GM21360 (cell line): ENCODE measurements around the gene VWA3B.

Experiments
- ATAC-seq: cut with Tn5 transposase; IDR thresholded peaks from one replicate; pipeline ENCODE4 v1.9.1; 2021; ENCODE audit warnings: mild to moderate bottlenecking, moderate library complexity; ENCODE audit not compliant: unreplicated experiment

Gene VWA3B

DNA sequence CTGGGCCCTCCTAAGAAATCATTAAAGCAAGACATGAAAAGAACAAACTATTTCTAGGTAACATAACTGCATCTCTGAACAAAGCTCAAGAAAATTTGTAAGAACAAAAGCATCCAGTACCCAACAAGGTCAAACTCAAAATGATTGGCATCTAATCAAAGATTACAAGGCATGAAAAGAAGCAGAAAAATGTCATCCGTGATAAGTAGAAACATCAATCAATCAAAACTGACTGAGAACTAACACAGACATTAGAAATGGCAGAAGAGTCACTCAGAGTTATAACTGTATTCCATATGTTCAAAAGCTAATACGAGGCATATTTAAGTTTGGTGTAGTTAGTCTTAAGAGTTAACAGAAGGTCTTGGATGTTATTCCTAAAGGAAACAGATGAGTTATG lies 80.9 kb downstream of the VWA3B start:
- no peak for ATAC-seq

DNA sequence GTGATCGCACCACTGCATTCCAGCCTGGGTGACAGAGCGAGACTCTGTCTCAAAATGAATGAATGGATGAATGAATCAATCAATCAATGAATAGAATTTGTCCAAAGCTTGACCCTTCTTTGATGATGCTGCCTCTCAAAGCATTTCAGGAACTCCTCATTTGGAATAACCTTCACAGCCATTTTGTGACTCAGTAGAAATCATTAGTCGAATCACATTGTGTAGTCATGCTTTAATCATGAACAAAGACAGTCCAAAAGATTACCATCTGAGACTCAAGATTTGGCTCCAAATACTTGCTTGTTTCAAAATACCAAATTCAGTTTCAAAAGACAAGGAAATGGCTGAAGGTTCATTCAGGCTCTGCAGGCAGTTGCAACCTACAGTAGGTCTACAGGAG lies 83.1 kb downstream of the VWA3B start:
- no peak for ATAC-seq

DNA sequence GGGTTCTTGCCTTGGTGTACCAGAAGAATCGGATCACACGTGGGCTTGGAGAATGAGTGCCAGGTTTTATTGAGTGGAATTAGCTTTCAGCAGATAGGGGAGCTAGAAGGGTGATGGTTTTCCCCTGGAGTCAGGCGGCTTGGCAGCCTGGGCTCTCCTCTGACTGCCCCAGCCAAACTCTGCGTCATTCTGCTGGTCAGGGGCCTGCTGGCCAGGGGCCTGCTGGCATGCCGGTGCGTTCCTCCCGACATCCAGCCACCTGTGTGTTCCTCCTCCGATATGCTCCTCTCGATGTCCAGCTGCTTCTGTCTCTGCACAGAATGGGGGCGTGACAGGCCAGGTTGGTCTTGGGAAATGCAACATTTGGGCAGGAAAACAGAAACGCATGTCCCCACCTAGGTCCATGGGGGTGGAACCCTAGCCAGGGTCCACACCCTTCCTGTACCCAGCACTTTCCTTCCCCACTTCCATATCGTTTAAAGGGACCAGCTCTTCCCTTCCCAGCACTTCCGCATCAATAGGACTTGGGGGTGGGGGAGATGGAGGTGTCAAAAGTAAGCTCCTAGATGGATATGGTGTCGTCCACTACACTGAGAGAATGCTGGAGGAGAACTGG lies 85.3 kb downstream of the VWA3B start:
- no peak for ATAC-seq

DNA sequence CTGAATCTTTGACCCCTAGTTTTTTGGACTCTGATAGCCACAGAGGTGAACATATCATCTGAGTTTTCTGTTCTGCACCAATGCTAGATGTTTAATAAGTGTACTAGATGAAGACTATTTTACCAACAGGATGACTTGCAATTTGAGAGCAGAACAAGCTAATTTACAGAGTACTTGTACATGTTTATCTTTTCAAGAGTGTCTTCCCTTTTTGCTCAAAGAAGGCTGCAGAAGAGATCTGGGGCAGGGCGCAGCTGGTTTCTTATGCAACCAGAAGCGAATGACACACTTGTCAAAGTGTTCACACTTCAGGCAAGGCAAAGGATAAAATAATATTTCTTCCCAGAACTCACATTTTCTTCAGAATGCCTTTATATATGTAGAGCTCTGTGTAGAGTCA lies 86.0 kb downstream of the VWA3B start:
- ATAC-seq = no peak

DNA sequence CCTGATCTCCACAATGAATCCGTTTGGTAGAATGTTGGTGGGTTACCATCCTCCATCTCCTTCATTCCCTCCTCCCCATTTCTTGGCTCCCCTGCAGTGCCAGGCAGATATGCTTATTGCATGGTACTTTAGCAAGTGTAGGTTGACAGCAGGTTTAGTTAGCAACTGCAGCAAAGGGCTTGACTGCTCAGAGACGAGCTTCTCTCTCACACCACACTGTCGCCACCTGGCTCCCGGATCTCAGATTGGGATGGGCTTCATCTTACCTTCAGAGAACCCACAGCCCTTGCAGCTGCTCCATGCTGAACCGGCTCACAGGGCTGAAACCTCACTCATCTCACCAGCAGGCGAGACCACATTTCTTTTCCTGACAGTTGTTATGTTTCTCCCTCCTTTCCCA lies 88.8 kb downstream of the VWA3B start:
- ATAC-seq = no peak

DNA sequence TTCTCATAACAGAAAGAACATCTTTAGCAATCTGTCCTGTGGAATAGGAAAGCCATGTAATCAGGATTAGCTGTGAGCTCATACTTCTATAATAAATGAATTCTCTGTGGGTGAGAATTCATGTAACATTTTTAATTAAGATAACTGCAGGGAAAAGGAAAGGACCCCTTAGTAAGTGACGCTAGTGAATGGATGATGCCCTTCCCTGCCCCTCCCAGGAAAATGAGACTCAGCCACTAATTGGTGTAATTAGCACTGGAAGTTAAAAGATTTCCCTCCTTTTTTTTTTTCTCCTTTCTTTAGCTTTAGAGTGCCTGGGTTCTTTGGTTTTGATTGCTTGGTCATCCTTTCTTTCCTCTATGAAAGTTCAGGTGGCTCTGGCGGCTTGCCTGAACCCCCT lies 90.3 kb downstream of the VWA3B start:
- ATAC-seq = no peak

DNA sequence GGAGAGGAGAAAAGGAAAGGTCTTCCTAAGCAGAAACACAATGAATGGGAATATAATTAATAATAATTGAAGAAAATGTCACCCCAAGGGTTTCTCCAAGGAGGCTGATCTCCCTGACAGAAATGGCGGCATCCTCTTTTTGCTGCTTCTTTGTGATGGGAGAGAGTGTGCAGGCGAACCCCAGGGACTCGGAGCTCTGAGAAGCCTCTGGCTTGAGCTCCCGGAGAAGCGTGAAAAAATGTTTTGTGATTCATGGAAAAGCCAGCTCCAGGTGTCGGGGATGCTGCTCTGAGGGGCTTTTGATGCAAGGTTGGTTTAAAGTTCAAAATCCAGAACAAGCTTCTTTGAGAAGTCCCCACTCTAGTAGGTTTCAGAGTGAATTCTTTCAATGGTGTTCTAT lies 91.0 kb downstream of the VWA3B start:
- no peak for ATAC-seq

DNA sequence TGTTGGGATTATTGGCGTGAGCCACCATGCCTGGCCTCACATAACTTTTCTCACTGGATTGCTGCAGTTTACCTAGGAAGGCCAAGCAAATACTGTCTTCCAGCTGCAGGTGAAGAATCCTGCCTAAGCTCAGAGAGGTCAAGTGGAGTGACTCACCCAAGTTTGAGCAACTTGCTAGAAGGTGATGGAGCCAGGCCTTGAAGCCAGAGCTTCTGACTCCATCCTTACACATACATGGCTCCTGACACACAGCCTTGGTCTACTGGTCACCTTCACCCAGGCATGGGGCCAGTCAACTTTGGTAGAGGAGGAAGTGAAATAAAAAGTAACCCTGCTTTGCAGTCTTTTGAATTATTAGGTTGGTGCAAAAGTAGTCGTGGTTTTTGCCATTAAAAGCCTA lies 93.5 kb downstream of the VWA3B start:
- no peak for ATAC-seq

DNA sequence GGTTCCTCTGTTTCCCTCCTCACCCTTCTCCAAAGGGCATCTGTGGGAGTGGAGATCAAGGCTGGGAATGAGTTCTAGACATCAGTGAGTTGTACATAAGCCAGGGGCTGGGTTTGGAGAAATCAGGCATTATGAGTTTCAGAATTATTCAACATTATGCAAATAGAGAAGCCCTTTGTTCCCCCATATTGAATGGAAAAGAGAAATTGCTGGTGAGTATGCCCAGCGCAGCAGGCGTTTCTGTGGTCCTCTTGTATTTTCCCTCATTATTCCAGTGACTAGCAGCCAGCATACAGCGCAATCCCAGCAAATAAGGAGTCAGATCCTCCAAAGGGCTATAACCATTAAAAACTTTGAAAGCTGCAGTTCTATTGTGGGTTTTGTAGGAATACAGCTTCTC lies 94.4 kb downstream of the VWA3B start:
- no peak for ATAC-seq

DNA sequence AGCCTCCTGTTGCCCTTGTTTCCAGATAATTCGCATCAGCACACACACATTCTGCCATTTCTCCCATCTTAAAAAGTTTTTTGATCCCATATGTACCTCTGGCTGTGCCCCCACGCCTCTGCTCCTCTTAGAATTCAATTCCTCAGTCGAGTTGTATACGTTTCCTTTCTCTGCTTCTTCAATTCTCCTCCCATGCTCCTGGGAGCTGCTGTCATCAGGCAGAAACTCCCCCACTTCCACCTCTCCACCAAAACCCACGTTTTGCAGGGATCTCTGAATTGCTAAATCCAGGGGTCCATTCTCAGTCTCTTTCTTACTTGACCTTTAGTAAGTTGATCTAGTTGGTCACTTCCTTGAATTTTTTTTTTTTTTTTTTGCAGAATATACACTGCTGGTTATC lies 98.8 kb downstream of the VWA3B start:
- ATAC-seq = no peak

DNA sequence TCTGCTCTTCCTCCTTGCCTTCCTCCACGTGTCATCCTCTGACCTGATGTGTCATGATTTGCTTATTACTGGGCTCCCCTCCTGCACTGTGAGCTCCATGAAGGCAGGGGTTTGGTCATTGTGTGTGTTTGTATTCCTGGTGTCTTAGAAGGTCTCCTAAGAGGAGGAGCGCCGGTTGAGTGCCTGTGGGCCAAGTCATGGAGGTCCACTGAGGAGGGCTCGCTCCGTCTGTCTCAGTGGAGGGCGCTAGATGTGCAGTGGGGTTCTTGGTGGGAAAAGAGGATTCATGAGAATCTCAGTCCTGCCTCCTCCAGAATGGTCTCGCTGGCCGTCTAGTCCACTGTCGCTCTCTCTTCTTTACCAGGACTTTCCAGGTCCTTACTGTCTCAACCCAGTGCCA lies 100.2 kb downstream of the VWA3B start:
- ATAC-seq = no peak

DNA sequence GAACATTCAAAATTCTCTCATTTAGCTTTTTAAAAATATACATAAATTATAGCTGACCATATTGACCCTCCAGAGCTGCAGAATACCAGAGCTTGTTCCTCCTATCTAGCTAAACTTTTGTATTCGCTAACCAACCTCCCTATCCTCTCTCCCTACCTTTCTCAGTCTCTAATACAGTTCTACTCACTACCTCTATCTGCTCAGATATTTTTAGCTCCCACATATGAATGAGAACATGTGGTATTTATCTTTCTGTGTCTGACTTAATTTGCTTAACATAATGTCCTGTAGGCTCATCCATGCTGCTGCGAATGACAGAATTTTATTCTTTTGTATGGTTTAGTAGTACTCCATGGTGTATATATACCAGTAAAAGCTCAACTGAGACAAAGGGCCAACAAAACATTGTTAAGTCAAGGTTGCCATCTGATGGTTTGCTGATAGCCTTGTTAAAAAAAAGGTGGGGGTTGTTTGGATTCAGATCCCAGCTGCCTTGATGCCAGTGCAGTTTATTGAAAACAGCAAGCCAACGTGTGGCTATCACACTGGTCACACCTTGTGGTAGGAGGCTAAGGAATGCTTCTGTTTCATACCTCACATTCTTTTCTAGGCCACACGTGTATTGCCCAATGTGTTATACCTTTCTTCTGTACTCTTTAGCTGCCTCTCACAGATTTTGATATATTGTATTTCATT lies 101.5 kb downstream of the VWA3B start:
- ATAC-seq = no peak

DNA sequence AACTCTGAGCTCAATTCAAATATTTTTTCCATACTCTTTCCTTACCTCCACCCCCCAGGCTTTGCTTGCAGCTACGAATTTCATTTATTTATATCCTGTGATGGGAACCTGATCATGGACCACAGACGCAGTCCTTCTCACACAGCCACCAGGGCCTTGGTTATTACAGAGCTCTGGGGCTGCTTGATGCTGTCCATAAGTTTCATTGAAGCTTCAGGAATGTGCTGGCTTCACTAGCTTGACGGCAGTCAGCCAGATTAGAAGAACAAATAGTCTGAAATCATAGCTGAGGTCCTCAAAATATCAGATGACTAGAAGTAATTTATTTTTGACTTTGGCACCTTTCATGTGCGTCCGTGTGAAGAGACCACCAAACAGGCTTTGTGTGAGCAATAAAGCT lies 104.9 kb downstream of the VWA3B start:
- no peak for ATAC-seq

DNA sequence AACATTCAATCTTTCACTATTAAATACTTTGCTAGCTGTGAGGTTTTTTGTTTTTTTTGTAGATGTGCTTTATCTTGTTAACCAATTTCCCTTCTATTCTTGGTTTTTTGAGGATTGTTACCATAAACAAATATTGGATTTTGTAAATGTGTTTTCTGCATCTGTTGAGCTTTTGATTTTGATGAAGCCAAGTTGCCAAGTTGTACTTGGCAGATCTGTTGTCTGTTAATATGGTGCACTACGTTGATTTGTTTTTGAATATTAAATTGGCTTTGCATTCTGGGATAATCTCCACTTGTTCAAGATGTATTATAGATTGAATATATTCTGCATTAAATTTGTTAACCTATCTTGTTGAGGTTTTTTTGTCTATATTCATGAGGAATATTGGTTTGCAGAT lies 114.6 kb downstream of the VWA3B start:
- no peak for ATAC-seq

DNA sequence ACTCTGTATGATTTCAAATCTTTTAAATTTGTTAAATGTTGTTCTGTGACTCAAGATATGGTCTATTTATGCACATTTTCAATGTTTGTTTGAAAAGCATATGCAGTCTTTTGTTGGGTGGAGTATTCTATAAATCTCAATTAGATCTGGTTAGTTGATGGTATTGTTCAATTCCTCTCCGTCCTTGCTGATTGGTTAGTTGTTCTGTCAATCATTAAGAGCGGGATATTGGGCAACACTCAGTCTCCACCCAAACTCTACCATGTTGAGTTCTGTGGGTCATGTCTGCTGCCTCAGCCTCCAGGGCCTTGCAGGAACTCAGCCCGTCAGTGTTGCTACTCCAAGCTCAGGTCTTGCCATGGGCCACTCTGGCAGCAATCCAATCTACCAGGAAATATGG lies 118.9 kb downstream of the VWA3B start:
- no peak for ATAC-seq

DNA sequence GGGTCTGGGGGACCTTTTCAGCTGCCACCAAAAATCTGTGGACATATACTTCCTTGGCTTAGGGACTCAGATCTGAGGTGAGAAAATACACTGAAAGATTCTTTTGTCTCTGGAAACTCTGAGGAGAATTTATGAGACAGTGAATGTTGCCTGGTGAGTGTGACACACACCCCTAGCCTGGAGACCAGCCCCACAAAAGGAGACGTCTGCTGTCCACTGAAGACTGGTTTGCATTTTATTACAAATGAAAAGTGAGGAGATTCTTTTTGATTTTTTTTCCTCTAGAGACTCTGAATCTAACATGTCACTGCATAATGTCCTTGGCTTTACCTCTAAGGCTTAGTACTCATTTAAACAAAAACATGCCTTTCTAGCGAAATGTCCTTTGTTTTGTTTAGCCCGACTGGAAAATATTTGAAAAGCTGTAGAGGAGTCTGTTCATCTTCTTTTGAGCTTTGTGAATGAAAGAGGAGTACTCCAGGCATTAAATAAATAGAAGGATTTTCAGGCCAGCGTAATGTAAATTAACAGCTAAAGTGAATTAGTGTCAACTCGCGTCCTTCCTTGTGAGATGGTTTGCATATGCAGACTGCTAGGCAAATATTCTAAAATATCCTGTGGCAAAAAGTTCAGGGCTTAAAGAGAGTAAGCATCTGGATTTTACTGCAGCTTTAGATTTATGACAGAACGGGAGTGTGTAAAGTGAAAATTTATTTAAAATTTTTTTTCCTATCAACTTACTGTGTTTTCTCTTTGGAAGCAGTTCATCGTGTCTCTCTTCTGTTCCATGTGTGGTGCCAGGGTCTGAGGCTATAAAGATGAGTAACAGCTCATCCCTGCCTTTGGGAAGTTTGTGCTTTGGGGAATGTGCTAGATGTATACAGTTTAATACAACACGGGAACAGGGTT lies 125.4 kb downstream of the VWA3B start:
- no peak for ATAC-seq

DNA sequence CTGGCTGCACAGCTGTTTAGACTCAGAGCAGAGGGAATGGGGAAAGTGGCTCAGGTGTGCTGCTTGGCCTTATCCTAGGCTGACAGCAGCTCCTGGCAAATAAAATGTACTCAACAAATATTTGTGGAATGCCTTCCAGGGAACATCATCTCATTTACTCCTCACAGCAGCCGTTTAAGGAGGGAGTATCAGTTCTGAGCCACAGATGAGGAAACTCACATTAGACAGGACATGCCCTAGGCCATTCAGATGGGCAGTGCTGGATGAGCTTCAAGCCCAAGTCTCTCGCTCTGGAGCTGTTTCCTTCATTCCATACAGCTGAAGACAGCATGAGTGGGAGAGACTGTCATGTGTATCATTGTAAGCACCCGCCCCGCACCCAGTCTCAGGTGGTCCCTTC lies 129.6 kb downstream of the VWA3B start:
- no peak for ATAC-seq

DNA sequence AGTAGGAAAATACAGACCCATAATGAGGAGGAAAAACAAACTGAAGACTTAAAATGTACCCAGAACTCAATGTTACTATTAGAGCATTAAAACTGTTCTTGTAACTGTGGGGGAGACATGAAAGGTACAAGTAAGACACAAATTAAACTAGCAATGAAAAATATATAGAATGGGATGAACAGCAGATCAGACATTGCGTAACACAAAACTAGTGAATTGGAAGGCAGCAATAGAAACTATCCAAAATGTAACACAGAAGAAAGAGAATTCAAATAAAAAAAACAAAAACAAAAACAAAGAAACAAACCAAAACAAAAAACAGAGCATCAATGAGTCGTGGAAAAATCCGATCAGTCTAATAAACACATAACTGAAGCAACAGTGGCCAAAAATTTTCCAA lies 132.2 kb downstream of the VWA3B start:
- no peak for ATAC-seq

DNA sequence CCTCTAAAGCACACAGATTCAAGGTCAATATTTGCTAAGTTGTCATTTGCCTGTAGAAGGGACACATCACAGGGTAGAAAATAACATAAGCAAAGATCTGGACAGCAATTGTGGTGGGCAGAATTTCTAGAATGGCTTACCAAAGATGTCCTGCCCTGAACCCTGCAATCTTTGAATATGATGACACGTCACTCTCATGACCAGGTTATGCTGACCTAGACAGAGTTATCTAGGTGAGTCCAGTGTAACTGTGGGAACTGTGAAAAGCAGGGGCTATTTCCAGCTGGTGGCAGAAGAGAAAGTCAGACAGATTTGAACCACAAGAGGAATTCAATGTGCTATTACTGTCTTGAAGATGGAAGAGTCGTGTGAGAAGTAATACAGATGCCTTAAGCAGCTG lies 147.0 kb downstream of the VWA3B start:
- no peak for ATAC-seq

DNA sequence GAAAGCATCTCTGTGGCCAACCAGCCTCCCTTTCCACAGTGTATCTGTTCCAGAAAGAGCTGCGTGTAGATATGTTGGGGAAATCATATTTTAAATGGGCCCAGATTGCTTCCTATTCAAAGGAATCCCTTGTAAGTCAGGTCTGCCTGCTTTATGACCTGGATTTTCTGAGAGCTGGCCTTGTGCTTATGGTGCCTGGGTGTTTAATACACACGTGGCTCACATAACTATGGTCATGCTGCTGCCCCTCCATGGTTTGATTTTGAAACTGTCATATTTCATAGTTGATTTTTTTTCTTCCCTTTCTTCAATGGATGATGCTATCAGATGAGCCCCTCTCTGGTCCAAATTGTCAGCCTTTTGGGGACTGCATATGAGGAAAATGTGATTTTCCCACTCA lies 147.8 kb downstream of the VWA3B start:
- no peak for ATAC-seq

DNA sequence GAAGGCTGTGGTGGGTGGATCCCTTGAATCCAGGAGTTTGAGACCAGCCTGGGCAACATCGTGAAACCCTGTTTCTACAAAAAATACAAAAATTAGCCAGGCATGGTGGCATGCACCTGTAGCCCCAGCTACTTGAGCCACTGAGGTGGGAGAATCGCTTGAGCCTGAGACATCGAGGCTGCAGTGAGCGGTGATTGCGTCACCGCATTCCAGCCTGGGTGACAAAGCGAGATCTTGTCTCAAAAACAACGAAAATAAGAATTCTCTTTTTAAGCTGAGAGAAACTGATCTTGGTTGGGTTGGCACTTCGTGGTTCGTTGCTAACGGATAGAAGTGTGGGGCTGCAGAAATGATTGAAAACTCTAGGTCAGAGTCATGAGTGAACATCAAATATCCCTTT lies 150.0 kb downstream of the VWA3B start:
- ATAC-seq = no peak

DNA sequence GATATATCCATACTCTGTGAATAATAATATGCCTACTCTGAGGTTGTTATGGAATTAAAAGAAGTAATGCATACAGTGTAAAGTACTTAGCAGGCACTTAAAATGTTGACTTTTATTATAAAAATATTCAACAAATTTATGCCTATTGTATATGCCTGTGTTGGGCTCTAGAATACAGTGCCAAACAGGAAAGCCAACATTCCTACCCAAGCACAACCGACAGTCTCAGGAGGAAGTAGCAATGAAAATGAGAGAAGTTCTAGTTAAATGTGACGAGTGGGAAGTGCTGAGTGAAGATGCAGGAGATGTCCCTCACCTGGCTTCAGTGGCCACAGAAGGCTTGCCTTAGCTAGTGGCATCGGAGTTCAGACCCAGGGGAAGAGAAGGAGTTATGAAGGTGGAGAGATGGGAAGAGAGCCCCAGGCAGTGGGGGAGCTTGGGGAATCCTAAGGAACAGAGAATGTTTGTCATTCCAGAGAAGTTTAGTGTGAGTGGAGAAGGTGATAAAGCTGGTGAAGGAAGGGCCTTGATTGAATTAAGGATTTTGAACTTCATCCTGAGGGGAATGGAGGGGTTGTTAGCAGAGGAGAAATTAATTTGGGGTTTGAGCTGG lies 153.9 kb downstream of the VWA3B start:
- no peak for ATAC-seq
